ENCODE data around the gene MSANTD3. TPM values are rescaled to one million over a fixed set of nuclear protein-coding genes. Genes with fewer than 3 reads are reported as not detected.

The MSANTD3 gene
- total RNA-seq, 1 experiment from 2014 or later = 30.2 TPM

- Mint-ChIP-seq H3K27me3 (ENCODE audit: low read depth) (no peaks in the 10 kb centered on the region), H3K4me1 (peaks cover 44% of the 10 kb centered on the region), H3K4me3 (no peak overlapping the region), H3K36me3 (0 out of 2 replicates have a peak, but pooled peaks cover 3% of the 10 kb centered on the region), H3K27ac (no peak overlapping the region; the same call in 1 of the 2 replicates), H3K9me3 (no peaks in the 10 kb centered on the region)
- DNase-seq (ENCODE audit: low spot score) (no peak), ATAC-seq (no peak)
- ChIA-PET CTCF (no interaction called here), POLR2A (interaction anchor here (0.9 kb wide), 1 partner anchor 17 kb away, joined by 3 read pairs; the partner anchor contains the start of gene TMEFF1)
- no peak for TF ChIP-seq ARID4B (CRISPR knock-in tag; IDR thresholded peaks at IDR 0.05; ENCODE audit: borderline replicate concordance)
- TF ChIP-seq, protein P1, sequence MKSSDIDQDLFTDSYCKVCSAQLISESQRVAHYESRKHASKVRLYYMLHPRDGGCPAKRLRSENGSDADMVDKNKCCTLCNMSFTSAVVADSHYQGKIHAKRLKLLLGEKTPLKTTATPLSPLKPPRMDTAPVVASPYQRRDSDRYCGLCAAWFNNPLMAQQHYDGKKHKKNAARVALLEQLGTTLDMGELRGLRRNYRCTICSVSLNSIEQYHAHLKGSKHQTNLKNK (CRISPR knock-in tag; IDR thresholded peaks at IDR 0.05) = no peak
- TF ChIP-seq SMAD3 (CRISPR knock-in tag; IDR thresholded peaks at IDR 0.05; ENCODE audit: borderline replicate concordance) = no peak
- TF ChIP-seq, protein P2, sequence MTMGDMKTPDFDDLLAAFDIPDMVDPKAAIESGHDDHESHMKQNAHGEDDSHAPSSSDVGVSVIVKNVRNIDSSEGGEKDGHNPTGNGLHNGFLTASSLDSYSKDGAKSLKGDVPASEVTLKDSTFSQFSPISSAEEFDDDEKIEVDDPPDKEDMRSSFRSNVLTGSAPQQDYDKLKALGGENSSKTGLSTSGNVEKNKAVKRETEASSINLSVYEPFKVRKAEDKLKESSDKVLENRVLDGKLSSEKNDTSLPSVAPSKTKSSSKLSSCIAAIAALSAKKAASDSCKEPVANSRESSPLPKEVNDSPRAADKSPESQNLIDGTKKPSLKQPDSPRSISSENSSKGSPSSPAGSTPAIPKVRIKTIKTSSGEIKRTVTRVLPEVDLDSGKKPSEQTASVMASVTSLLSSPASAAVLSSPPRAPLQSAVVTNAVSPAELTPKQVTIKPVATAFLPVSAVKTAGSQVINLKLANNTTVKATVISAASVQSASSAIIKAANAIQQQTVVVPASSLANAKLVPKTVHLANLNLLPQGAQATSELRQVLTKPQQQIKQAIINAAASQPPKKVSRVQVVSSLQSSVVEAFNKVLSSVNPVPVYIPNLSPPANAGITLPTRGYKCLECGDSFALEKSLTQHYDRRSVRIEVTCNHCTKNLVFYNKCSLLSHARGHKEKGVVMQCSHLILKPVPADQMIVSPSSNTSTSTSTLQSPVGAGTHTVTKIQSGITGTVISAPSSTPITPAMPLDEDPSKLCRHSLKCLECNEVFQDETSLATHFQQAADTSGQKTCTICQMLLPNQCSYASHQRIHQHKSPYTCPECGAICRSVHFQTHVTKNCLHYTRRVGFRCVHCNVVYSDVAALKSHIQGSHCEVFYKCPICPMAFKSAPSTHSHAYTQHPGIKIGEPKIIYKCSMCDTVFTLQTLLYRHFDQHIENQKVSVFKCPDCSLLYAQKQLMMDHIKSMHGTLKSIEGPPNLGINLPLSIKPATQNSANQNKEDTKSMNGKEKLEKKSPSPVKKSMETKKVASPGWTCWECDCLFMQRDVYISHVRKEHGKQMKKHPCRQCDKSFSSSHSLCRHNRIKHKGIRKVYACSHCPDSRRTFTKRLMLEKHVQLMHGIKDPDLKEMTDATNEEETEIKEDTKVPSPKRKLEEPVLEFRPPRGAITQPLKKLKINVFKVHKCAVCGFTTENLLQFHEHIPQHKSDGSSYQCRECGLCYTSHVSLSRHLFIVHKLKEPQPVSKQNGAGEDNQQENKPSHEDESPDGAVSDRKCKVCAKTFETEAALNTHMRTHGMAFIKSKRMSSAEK (CRISPR knock-in tag; IDR thresholded peaks at IDR 0.05; ENCODE audit: borderline replicate concordance) = no peak
- TF ChIP-seq GABPB1 (CRISPR knock-in tag; IDR thresholded peaks at IDR 0.05) = no peak
- TF ChIP-seq, protein P3, sequence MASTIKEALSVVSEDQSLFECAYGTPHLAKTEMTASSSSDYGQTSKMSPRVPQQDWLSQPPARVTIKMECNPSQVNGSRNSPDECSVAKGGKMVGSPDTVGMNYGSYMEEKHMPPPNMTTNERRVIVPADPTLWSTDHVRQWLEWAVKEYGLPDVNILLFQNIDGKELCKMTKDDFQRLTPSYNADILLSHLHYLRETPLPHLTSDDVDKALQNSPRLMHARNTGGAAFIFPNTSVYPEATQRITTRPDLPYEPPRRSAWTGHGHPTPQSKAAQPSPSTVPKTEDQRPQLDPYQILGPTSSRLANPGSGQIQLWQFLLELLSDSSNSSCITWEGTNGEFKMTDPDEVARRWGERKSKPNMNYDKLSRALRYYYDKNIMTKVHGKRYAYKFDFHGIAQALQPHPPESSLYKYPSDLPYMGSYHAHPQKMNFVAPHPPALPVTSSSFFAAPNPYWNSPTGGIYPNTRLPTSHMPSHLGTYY (CRISPR knock-in tag; IDR thresholded peaks at IDR 0.05) = no peak
- TF ChIP-seq, protein P4, sequence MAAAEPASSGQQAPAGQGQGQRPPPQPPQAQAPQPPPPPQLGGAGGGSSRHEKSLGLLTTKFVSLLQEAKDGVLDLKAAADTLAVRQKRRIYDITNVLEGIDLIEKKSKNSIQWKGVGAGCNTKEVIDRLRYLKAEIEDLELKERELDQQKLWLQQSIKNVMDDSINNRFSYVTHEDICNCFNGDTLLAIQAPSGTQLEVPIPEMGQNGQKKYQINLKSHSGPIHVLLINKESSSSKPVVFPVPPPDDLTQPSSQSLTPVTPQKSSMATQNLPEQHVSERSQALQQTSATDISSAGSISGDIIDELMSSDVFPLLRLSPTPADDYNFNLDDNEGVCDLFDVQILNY (CRISPR knock-in tag; IDR thresholded peaks at IDR 0.05) = no peak
- TF ChIP-seq CREB1 (CRISPR knock-in tag; IDR thresholded peaks at IDR 0.05) = no peak
- no peak for TF ChIP-seq FOXP1 (CRISPR knock-in tag; IDR thresholded peaks at IDR 0.05; ENCODE audit: borderline replicate concordance)
- TF ChIP-seq NR2C2 (CRISPR knock-in tag; IDR thresholded peaks at IDR 0.05) = no peak
- no peak for TF ChIP-seq FOXP4 (CRISPR knock-in tag; IDR thresholded peaks at IDR 0.05)
- no peak for TF ChIP-seq ELF4 (CRISPR knock-in tag; IDR thresholded peaks at IDR 0.05; ENCODE audit: low read depth)
- TF ChIP-seq MYBL2 (CRISPR knock-in tag; IDR thresholded peaks at IDR 0.05) = no peak
- TF ChIP-seq ATF3 (CRISPR knock-in tag; conservative IDR thresholded peaks at IDR 0.05) = no peak
- no peak for TF ChIP-seq ZNF396 (CRISPR knock-in tag; IDR thresholded peaks at IDR 0.05; ENCODE audit: borderline replicate concordance)
Measured at GRCh38 chr9:100489836-100490235, 62.9 kb downstream of the MSANTD3 start.
